Activated effector memory CD4-positive, alpha-beta T cell treated with Interleukin-2 at 50 U/mL for 16 hours (primary cell): ENCODE measurements around the gene ANTXRL.
"Not testable (repeated sequence)": the region's sequence is repeated elsewhere in the genome, so short reads cannot be mapped to it uniquely, and the experiment has no call there.

Experiments used
- DNase-seq: peaks from one replicate; pipeline ENCODE4 v3.0.0-alpha.2; 2020

The ANTXRL gene

DNA sequence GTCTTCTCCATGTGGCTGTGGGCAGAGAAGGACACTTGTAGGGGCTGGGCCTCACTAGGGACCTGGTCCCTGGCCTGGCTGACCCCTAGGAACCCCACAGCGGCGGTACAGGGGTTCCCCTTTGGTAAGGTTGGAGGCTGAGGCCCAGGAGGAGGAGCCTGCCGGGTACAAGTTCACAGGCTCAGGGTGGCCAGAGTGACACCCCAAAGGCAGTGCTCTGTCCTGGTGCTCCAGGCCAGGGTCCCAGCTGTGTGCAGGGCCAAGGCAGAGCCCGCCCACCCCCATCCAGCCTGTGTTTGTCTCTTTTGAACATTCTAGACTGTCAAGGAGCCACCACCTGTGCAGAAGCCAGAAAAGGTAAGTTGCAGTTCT, 23.3 kb downstream of the ANTXRL start:
- no peak for DNase-seq

DNA sequence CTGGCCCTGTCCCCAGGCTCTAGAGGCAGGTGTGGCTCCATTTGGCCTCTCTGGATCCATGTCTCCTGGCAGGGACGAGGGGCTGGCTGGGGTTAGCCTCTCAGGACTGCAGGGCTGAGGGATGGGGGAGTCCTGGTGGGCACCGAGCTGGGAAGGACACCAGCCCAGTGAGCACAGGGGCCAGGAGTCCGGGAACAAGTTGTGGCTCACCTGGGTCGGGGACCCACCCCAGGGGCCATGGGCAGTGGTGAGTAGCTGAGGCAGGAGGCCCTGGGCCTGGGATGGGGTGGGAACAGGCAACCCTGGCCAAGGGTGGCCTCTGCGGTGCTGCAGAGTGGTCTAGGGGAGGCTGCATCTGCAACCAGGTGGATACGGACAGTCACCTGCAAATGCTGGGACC, 24.1 kb downstream of the ANTXRL start:
- DNase-seq, result no peak

DNA sequence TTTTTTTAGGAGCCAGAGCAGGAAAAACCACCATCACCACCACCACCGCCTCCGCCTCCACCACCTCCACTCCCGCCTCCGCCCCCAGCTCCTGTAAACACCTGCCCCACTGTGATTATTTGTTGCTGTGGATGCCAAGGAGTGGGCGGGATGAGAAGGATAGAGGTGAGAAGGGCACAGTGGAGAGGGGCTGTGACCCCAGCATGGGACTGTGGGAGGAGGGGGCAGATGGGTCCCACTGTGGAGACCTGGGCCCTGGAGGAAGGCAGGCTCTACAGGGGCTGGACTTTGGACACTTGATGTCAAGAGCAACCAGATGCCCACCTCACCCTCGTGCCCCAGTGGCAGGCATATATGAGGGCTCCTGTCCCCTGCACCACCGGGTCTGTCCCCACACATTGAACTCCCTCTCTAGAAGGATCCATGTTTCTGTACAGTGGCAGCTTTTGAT, 24.7 kb downstream of the ANTXRL start:
- DNase-seq, result no peak

DNA sequence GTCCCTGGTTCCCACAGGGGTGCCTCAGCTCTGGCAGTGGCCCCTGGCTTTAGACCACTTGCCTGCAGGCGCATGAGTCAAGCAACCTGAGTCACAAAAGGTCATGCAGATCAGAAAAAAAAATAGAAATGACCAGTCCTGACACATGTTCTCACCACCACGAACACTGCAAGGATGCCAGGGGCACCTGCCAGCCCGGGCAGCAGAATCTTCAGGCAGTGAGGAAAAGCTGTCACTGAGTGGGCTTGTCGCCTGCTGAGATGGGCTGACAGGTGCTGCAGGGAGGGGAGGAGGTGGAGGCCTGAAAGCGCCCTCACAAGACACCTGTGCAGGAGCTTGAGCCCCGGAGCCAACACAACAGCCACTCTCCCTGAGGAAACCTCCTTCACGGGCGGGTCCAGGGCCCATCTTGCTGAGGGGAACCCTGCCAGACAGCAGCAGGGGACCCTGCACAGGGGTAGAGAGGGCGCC, 25.2 kb downstream of the ANTXRL start:
- DNase-seq, result not testable (repeated sequence)

DNA sequence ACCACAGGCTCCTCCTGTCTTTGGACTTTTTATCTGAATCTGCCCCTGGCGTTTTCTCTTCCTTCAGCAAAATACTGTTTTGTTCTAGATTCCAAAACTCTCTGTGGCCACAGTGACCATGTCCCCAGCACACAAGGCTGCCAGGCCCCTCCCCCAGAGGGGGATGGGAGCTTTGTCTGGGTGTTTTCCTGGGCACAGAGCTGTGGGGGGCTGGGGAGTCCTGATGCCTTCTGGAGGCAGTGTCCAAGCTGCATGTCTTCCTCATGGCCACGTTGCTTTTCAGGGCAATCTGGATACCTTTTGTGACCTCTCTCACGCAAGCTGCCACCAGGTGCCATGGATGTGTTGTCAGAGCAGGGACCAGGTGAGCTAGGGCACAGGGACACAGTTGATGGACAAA, 26.2 kb downstream of the ANTXRL start:
- no peak for DNase-seq

DNA sequence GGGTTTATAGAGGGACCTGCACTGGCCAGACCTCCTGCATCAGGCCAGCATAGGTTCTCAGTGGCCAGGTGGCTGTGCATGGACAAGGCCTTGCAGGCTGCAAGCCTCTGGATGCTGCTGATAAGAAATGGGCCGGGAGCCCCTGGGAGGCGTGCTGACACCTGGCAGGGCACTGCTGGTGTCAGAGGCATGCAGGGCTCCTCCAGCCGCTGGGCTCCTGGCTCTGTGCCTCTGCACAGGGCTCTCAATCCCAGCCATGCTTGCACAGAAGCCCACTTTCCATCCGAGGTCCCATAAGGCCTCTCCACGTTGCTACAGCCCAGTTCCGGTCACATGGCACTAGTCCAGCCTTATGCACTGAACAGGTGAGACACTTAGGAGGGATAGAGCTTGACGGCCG, 27.3 kb downstream of the ANTXRL start:
- DNase-seq, result no peak

DNA sequence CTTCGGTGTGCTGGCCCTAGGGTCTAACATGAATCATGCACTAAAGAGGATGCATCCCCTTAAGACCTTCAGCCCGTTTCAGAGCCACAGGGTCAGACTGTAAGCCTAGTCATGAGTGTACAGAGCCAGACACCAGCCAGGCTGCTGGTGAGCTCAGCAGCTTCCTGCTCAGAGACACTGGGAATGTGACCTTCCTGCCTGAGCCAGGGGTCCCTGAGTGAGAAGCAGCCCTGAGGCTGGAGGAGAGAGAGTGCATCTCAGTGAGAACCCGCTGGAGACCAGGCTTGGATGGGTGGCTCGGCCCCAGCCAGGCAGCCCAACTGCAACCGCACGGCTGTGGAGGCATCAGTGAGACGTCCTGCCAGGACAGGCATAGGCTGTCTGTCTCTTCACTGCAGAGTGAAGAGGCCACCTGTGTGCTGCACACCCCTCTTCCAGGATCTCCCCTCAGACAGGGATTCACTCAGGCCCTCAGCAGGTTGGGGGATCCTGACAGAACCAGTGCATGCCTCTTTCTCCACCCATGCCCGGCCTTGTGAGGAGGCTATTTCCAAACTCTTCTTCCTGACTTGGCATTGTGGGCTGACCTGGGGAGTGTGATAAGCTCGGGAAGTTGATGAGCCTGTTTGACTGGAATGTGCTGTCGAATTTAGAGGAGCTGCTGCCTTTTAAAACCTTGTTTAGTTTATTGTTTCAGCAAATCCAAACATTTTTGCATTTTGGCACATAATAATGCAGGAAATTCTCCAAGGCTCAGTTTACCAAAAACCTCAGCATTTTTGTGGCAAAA, 28.5 kb downstream of the ANTXRL start:
- not testable (repeated sequence) for DNase-seq

DNA sequence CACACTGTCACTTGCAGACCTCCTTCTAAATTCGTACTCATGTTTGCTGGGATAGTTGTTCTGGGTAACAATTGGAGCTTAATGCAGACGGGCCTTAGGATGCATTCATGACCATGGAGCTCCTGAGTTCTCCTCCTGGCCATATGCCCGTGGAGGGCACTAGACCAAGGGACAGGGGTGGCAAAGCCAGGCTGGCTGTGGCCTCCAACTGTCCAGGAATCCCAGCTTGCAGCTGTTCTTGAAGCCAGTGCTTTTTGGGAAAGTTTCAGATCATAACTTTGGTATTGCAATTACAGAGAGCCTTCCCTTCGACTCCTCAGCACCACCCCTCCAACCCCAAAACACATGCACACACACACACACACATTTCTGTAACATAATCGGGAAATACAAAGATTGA, 30.6 kb downstream of the ANTXRL start:
- DNase-seq, result no peak

DNA sequence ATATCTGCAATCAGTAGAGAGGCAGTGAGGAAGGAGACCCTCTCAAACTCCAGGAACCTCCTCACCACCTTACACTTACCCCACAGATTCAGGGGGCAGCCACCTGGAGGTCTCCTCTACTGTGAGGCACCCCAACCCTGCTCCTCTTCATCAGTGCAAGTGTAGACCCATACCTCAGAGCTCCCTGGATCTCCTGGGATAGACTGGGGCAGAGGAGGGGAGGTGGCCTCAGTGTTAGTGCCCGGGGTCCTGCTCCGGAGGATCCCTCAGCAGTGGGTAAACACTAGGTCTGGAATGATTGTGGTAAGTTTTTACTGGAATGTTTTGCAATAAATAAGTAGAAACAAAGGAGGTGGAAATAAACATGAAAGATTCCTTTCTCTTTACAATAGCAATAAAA, 31.1 kb downstream of the ANTXRL start:
- DNase-seq, result no peak

DNA sequence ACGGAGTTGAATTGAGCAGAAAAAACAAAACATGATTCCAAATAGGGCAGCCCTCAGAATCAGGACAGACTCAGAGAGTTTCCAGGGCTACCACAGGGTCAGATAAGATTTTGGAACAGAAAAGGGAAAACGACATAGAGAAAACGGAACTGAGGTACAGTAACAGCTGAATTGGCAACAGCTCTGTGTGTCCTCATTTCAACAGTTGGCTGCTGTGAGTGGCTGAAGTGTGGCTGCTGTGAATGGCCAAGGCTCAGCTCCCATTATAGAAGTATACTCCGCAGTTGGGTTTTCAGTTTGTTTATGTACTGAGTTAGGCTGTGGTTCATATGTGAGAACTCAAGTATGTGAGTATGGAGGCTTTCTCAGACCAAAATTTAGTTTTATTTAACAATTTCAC, 32.0 kb downstream of the ANTXRL start:
- no peak for DNase-seq

DNA sequence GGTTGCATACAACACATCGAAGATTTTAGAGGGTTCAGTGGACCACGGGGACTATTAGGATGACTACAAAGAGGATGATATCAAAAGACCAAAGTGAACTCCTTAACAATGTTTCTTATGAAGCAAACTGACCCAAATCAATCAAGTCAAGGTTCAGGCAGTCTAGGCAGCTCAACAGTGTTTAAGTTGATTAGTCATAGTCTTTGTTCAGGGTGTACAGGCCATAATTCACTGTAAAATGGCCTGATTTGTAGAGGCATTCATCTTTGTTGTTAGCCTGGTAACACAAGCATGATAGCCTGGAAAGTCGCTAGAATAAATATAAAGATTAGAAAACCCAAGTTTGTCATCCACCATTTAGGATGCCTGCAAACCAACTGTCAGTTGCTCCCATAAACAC, 32.6 kb downstream of the ANTXRL start:
- no peak for DNase-seq

DNA sequence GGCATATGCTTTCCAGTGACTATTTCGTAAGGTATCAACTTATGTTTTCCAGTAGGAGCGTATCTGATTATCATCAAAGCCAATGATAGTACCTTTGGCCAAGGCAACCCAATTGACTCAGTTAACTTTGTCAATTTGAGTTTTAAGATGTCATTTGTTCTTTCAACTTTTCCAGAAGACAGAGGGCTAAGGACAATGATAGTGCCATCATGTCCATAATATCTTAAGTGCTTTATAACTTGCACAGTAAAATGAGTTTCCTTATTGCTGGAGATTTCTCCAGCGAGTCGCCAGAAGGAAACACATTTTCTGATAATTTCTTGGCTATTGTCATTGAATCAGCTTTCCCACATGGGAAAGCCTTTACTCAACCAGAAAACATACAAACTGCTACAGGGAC, 35.0 kb downstream of the ANTXRL start:
- no peak for DNase-seq

DNA sequence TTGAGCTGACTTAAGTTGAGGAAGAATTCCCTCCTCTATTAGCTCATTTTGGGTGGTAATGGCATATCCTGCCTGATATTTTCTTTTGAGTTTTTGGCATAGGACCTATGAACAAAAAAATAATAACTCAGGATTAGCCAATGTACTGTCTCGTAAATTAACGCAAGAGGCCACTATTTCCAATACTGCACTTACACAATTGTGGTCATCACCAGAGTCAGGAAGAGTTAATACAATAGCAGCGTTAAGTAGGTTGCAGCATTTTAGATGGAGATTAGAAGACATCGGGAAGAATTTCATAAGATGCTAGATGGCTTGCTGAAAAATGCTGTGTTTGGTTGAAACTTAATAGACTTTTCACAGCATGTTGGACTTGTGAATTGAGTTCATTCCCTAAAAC, 36.4 kb downstream of the ANTXRL start:
- DNase-seq, result no peak

DNA sequence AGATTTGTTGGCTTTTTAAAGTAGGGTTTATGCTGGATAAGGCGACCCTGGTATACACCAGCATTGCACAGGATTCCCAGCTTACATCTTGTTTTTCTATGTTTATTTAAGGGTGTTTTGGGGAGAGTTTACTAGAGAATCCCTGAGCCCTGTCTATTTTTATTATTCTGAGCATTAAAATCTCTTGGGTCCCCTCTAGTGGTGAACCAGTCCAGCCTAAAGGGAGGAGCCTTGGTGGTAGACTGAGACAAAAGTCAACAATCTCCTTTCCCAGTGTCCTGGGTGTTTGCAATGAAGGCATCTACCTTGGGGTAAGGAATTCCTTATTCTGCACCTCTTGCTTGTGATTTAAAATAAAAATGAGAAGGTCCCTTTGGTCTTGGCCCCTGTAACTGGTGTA, 38.2 kb downstream of the ANTXRL start:
- no peak for DNase-seq

DNA sequence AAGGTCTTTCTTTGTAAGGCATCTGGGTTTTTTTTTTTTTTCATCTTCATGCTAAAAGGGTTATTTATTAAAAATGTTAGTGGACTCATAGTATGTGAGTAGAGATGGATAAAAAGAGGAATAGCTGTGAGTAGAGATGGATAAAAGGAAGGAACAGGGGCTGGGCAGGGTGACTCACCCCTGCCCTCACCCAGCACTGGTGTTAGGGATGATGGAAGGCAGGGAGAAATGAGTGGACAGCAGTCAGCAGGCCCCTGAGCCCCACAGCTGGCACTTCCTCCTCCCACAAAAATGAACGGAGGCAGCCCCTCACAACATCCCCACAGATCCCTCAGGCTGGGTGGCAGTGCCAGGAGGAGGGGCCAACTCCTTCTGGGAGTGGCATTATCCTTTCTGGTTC, 39.3 kb downstream of the ANTXRL start:
- DNase-seq, result no peak

DNA sequence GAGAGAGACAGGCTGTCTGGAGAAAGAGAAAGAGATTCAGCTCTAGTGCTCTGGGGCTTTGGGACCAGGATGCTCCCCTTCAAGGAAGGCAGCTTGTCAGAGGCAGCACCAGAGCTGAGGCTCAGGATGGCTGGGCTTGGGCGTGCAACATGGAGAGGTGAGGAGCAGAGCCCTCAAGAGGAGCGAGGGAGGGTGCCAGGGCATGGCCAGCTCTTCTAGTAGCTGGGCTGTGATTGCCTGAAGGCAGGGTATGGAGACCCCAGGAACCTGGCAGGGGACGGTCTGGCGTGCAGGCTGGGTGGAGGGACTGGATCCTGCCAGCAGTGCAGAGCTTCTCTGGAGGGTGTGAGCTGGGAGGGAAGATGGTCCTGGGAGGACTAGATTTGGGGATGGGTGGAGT, 40.2 kb downstream of the ANTXRL start:
- no peak for DNase-seq

DNA sequence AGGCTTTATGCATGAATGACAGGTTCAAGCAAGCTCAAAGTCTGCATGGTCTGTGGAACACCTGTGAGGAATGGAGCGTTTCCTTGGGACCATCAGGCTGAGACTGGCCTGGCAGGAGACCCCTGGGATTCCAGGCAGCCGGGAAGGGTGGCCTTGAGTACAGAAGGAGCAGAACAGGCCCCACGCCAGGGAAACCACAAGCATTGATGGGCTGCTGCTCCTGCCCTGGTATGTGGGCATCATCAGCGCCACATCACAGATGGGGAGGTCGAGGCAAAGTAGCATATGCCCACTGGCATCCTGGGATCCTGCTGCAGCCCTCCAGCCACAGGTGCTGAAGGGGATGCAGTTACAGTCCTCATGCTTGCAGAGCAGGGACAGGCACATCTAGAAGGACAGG, 40.9 kb downstream of the ANTXRL start:
- DNase-seq, result no peak

DNA sequence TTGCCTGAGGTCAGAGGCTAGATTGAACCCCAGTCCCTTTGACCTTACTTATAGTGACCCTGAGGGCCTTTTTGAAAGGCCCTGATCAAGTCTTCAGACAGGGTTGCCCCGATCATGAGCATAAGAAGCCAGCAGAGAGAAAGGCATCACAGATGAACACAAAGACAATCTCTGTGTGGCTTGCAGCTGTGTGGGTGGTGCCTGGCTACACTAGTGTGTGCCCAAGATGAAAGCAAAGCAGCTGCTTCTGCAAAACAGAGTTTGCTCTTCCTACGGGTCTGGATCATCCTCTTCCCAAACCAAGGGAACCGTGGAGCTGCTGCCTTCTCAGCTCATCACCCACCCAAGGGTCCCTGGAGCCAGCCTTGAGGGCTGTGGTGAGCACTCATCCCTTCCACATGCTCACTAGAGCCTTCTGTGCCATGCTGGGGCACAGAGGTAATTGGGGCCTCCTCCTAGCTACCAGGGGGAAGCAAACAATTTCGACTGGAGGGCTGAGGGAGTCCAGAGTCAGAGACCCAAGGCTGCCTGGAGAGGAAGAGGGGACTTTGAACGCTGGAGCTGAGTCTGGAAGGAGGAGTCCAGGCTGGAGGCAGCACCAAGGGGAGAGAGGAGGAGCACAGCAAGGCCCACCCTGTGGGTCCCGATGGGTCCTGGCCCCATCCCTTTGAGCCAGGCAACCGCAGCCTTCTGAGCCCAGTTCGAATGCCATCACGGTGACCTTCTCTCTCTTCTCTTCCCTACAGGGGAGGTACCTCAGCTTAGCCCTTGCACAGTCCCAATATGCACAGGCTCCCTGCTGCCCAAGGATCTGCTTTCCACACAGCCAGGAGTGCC, 42.3 kb downstream of the ANTXRL start:
- no peak for DNase-seq

DNA sequence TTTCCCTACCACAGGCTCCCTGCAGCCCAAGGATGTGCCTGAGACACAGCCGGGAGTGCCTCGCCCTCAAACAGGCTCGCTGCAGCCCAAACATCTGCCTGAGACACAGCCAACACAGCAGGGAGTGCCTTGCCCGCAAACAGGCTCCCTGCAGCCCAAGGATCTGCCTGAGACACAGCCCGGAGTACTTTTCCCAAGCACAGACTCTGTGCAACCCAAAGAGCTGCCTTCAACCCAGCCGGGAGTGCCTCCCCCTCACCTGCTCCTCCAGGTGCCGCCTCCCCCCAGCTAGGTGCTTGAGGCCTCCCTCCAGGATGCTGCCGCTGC, 42.9 kb downstream of the ANTXRL start:
- DNase-seq, result no peak

DNA sequence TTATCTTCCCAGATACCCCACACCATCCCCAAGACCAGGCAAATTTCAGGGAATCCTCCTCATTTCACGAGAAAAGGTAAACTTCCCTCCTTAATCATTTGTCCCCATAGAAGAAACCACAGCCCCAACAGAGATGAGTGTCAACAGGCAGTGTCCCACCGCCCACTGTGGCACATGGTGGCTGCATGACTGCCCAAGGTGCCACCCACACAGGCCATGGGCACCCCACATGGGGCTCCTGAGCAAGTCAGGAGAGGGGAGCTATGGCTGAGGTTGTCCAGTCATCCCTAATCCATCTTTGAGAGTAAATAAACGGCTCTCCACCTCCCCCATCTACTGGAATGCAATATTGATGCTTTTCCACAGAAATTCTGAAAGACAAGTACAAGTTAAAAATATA, 44.1 kb downstream of the ANTXRL start:
- no peak for DNase-seq

DNA sequence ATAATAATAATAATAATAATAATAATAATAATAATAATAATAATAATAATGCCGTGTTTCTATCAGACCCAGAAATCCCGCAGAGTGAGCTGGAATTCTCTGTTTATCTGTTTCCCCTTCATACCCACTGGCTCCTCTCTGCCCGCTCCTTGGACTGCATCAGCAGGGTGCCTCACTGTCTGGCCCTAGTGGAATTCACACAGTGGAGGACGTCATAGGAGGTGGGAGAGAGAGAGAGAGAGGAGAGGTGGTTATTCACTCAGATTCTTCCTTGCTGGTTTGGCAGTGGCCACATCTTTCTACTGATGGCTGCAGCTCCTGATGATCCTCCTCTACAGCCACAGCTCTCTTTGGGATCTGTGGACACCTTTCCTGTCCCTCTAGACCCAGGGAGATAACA, 78.7 kb downstream of the ANTXRL start:
- not testable (repeated sequence) for DNase-seq

DNA sequence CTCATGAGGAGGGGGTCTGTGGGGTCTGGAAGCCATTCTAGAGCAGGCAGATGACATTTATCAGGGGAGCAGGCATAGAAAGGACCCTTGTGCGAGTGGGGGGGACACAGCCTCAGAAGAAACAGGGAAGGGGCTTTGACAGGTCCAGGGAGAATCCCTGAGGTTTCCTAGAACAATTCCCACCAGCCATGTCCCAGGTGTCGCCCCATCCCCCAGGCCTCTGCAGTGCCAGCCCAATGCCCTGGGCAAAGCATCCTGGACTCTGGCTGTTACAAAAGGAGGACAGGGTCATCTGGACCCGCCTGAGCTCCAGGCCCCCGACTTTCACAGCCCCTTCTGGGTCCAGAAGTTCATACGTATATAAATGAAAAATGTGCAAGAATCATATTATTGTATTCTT, 80.4 kb downstream of the ANTXRL start:
- DNase-seq, result not testable (repeated sequence)

DNA sequence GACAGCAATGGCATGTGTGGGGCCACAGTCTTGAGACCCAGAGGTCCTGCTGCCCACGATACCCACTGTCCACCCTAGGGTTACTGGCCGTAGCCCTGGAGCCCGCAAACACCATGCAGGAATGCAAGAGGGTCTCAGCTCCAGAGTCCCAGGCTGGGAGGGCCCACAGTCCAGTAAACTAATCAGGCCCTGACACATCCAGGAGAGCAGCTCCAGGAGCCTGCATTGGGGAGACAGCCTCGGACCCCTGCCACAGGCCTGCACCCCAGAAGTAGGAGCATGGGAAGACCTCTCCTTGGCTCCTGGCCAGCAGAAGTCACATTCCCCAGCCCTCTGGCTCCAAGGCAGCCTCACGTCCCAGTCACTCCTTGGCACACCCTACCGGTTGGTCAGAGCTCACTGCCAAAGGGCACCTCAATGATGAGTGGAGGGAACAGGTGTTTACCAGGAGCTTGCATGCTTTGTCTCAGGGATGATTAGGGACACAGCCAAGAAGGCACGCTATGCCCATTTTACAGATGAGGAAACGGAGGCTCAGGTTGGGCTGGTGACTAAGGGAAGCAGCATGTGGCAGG, 81.0 kb downstream of the ANTXRL start:
- not testable (repeated sequence) for DNase-seq

DNA sequence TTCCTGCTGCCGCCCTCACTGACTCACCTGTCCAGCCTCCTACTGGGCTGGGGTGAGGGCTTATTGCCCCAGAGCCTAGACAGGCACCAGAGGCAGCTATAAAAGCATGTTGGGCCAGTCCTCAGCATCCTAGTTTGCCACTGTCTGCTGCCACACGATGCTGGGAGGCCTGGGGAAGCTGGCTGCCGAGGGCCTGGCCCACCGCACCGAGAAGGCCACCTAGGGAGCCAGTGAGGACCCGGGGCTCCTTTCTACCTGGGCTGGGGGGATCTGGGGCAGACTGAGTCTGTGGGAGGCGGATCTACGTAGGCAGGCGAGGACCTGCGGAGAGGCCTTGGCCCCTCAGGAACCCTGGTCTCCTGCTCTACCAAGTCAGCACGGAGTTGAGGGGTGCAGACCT, 82.2 kb downstream of the ANTXRL start:
- not testable (repeated sequence) for DNase-seq
